ENCODE results near the gene PHF11. TPM values are rescaled to one million over a fixed set of nuclear protein-coding genes. Genes with fewer than 3 reads are reported as not detected.

PHF11 gene
- total and polyA plus RNA-seq, 2 of the 13 experiments (the other 11 are each of a cell fraction or from before 2014, with no cell fraction given): 15.8 to 22.0 TPM

GRCh38 chr13:49495783-49496762 lies at the start of gene PHF11 (continued):
- peak; percentile 82 for TF ChIP-seq SALL1 (CRISPR knock-in tag; IDR thresholded peaks at IDR 0.05)
- TF ChIP-seq ZNF670 (CRISPR knock-in tag; IDR thresholded peaks at IDR 0.05; ENCODE audit: borderline replicate concordance): peak; percentile 73; the same call in 1 of the 2 replicates
- no peak for TF ChIP-seq SMAD3 (CRISPR knock-in tag; IDR thresholded peaks at IDR 0.05)
- TF ChIP-seq NCOA5 (CRISPR knock-in tag; IDR thresholded peaks at IDR 0.05): no peak
- TF ChIP-seq HNF4A (CRISPR knock-in tag; IDR thresholded peaks at IDR 0.05): no peak; the same call in 1 of the 2 replicates
- no peak for TF ChIP-seq WIZ (CRISPR knock-in tag; IDR thresholded peaks at IDR 0.05)
- no peak for TF ChIP-seq CENPBD1 (CRISPR knock-in tag; IDR thresholded peaks at IDR 0.05; ENCODE audit: borderline replicate concordance, low read depth)
- TF ChIP-seq ZNF264 (CRISPR knock-in tag; IDR thresholded peaks at IDR 0.05): no peak
- 0 out of 2 replicates have a peak, but pooled peaks have one; percentile 3 for TF ChIP-seq KAT7 (CRISPR knock-in tag; IDR thresholded peaks at IDR 0.05; ENCODE audit: borderline replicate concordance)
- TF ChIP-seq, protein P1, sequence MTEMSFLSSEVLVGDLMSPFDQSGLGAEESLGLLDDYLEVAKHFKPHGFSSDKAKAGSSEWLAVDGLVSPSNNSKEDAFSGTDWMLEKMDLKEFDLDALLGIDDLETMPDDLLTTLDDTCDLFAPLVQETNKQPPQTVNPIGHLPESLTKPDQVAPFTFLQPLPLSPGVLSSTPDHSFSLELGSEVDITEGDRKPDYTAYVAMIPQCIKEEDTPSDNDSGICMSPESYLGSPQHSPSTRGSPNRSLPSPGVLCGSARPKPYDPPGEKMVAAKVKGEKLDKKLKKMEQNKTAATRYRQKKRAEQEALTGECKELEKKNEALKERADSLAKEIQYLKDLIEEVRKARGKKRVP (CRISPR knock-in tag; IDR thresholded peaks at IDR 0.05): no peak
- TF ChIP-seq ZNF354B (CRISPR knock-in tag; IDR thresholded peaks at IDR 0.05): no peak
- TF ChIP-seq BCL6 (CRISPR knock-in tag; IDR thresholded peaks at IDR 0.05): peak; percentile 33; the same call in 1 of the 2 replicates
- no peak; the same call in 1 of the 2 replicates for TF ChIP-seq ZNF564 (CRISPR knock-in tag; IDR thresholded peaks at IDR 0.05)
- TF ChIP-seq, protein P2, sequence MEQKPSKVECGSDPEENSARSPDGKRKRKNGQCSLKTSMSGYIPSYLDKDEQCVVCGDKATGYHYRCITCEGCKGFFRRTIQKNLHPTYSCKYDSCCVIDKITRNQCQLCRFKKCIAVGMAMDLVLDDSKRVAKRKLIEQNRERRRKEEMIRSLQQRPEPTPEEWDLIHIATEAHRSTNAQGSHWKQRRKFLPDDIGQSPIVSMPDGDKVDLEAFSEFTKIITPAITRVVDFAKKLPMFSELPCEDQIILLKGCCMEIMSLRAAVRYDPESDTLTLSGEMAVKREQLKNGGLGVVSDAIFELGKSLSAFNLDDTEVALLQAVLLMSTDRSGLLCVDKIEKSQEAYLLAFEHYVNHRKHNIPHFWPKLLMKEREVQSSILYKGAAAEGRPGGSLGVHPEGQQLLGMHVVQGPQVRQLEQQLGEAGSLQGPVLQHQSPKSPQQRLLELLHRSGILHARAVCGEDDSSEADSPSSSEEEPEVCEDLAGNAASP (CRISPR knock-in tag; IDR thresholded peaks at IDR 0.05; ENCODE audit: borderline replicate concordance): 0 out of 2 replicates have a peak, but pooled peaks have one; percentile 26
- no peak; the same call in 1 of the 2 replicates for TF ChIP-seq ZNF362 (CRISPR knock-in tag; IDR thresholded peaks at IDR 0.05; ENCODE audit: borderline replicate concordance)
- no peak for TF ChIP-seq NONO (IDR thresholded peaks at IDR 0.05)
- peak; percentile 72 for TF ChIP-seq NONO (CRISPR knock-in tag; conservative IDR thresholded peaks at IDR 0.05)
- TF ChIP-seq ZFP37 (CRISPR knock-in tag; IDR thresholded peaks at IDR 0.05; ENCODE audit: borderline replicate concordance): no peak
- no peak for TF ChIP-seq ZNF383 (CRISPR knock-in tag; IDR thresholded peaks at IDR 0.05; ENCODE audit: borderline replicate concordance)
- TF ChIP-seq FIP1L1 (IDR thresholded peaks at IDR 0.05; ENCODE audit: borderline replicate concordance, insufficient read depth, low read depth, low read length): no peak
- no peak for TF ChIP-seq SRF (IDR thresholded peaks at IDR 0.05; ENCODE audit: low read depth, low read length)
- TF ChIP-seq HCFC1 (IDR thresholded peaks at IDR 0.05; ENCODE audit: low read depth, low read length): no peak
- TF ChIP-seq HOXA7 (CRISPR knock-in tag; IDR thresholded peaks at IDR 0.05): no peak
- TF ChIP-seq ISL2 (CRISPR knock-in tag; IDR thresholded peaks at IDR 0.05): peak; percentile 38; the same call in 1 of the 2 replicates
- TF ChIP-seq, protein P3, sequence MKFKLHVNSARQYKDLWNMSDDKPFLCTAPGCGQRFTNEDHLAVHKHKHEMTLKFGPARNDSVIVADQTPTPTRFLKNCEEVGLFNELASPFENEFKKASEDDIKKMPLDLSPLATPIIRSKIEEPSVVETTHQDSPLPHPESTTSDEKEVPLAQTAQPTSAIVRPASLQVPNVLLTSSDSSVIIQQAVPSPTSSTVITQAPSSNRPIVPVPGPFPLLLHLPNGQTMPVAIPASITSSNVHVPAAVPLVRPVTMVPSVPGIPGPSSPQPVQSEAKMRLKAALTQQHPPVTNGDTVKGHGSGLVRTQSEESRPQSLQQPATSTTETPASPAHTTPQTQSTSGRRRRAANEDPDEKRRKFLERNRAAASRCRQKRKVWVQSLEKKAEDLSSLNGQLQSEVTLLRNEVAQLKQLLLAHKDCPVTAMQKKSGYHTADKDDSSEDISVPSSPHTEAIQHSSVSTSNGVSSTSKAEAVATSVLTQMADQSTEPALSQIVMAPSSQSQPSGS (CRISPR knock-in tag; IDR thresholded peaks at IDR 0.05): no peak

Data from HepG2 (cell line).